ENCODE measurements around the gene EXOC4.

GRCh38 chr7:133691727-133692610 lies 439.1 kb downstream of the EXOC4 start:
- TF ChIP-seq ZNF132 (tag by site-specific recombination; IDR thresholded peaks at IDR 0.05; ENCODE audit: borderline replicate concordance) (no peak), ATF2 (tag by site-specific recombination; IDR thresholded peaks at IDR 0.05; ENCODE audit: low read depth) (no peak), PRDM10 (tag by site-specific recombination; IDR thresholded peaks at IDR 0.05) (no peak), ZBTB1 (tag by site-specific recombination; IDR thresholded peaks at IDR 0.05) (no peak), ZNF24 (tag by site-specific recombination; IDR thresholded peaks at IDR 0.05) (no peak), ZNF121 (tag by site-specific recombination; IDR thresholded peaks at IDR 0.05) (no peak), ZNF670 (tag by site-specific recombination; IDR thresholded peaks at IDR 0.05; ENCODE audit: low read depth) (no peak), ZBTB11 (tag by site-specific recombination; conservative IDR thresholded peaks at IDR 0.05; ENCODE audit: low read depth) (no peak), CTCF (tag by site-specific recombination; IDR thresholded peaks at IDR 0.05) (no peak), ZNF704 (tag by site-specific recombination; IDR thresholded peaks at IDR 0.05) (no peak), ZNF16 (tag by site-specific recombination; IDR thresholded peaks at IDR 0.05; ENCODE audit: low read depth) (no peak)
